ENCODE measurements around the gene RELB.

The RELB gene

GRCh38 chr19:45049073-45049736, 47.9 kb downstream of the RELB start:
- Histone ChIP-seq H3K27ac (ENCODE audit: low read length) (peak overlapping the region; percentile 77), H3F3A (ENCODE audit: insufficient read depth, low read length) (peaks cover 44% of the 10 kb centered on the region), H3K9ac (ENCODE audit: low read length) (peak overlapping the region; percentile 53), H3K4me1 (ENCODE audit: low read length) (peaks cover 48% of the 10 kb centered on the region), H3K27me3 (replicated peaks; ENCODE audit: insufficient read depth, low read length) (no peaks in the 10 kb centered on the region), H3K9me3 (replicated peaks; ENCODE audit: insufficient read depth, low read length) (no peaks in the 10 kb centered on the region), H3K36me3 (replicated peaks; ENCODE audit: insufficient read depth, low read length) (peaks cover 13% of the 10 kb centered on the region), H3K4me3 (ENCODE audit: low read length) (peak overlapping the region; percentile 29; the same call in 1 of the 2 replicates), H3K4me2 (ENCODE audit: low read depth, low read length) (peak overlapping the region; percentile 78), H2AFZ (ENCODE audit: low read length) (no peak overlapping the region), H3K79me2 (ENCODE audit: low read length) (peaks cover 88% of the 10 kb centered on the region), H4K20me1 (ENCODE audit: insufficient read depth, low read length) (no peaks in the 10 kb centered on the region), H3K9me2 (replicated peaks; ENCODE audit: insufficient read depth, low read length) (no peaks in the 10 kb centered on the region)
- peak; percentile 77 for DNase-seq
- TF ChIP-seq EZH2phosphoT487 (IDR thresholded peaks at IDR 0.05; ENCODE audit: low read length) = no peak
- TF ChIP-seq CTCF (IDR thresholded peaks at IDR 0.05; ENCODE audit: low read length) = peak; percentile 27

DNA sequence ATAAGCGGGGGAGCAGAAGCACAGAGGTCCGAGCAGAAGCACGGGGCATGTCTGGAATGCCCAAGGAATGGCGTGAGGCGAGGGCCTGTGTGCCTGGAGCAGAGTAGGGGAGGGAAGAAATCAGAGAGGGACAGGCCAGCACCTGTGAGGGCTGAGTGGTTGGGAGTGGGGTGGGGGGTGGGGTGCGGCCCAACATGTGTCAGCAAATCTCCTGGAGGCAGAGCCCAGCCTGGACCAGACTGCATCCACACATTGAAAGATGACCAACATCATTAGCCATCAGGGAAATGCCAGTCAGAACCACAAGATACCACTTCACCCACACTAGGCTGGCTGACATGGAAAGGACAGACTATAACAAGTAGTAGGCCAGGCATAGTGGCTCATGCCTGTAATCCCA, 48.8 kb downstream of the RELB start:
- Histone ChIP-seq H2AFZ (ENCODE audit: low read length) (no peak overlapping the region), H3K4me3 (ENCODE audit: low read length) (no peak overlapping the region), H3K27ac (ENCODE audit: low read length) (peak overlapping the region; percentile 77; the same call in 1 of the 2 replicates), H3K9me2 (replicated peaks; ENCODE audit: insufficient read depth, low read length) (no peaks in the 10 kb centered on the region), H3K36me3 (replicated peaks; ENCODE audit: insufficient read depth, low read length) (peaks cover 13% of the 10 kb centered on the region), H4K20me1 (ENCODE audit: insufficient read depth, low read length) (no peaks in the 10 kb centered on the region), H3K4me2 (ENCODE audit: low read depth, low read length) (peak overlapping the region; percentile 78), H3K27me3 (replicated peaks; ENCODE audit: insufficient read depth, low read length) (no peaks in the 10 kb centered on the region), H3K4me1 (ENCODE audit: low read length) (peaks cover 40% of the 10 kb centered on the region), H3K9ac (ENCODE audit: low read length) (peak overlapping the region; percentile 26), H3K9me3 (replicated peaks; ENCODE audit: insufficient read depth, low read length) (no peaks in the 10 kb centered on the region), H3K79me2 (ENCODE audit: low read length) (peaks cover 88% of the 10 kb centered on the region), H3F3A (ENCODE audit: insufficient read depth, low read length) (peaks cover 40% of the 10 kb centered on the region)
- no peak for TF ChIP-seq CTCF (IDR thresholded peaks at IDR 0.05; ENCODE audit: low read length)
- no peak for TF ChIP-seq EZH2 (optimal IDR thresholded peaks at IDR 0.05; ENCODE audit: low read depth, low read length)
- TF ChIP-seq EZH2phosphoT487 (IDR thresholded peaks at IDR 0.05; ENCODE audit: low read length) = no peak
- DNase-seq = no peak

DNA sequence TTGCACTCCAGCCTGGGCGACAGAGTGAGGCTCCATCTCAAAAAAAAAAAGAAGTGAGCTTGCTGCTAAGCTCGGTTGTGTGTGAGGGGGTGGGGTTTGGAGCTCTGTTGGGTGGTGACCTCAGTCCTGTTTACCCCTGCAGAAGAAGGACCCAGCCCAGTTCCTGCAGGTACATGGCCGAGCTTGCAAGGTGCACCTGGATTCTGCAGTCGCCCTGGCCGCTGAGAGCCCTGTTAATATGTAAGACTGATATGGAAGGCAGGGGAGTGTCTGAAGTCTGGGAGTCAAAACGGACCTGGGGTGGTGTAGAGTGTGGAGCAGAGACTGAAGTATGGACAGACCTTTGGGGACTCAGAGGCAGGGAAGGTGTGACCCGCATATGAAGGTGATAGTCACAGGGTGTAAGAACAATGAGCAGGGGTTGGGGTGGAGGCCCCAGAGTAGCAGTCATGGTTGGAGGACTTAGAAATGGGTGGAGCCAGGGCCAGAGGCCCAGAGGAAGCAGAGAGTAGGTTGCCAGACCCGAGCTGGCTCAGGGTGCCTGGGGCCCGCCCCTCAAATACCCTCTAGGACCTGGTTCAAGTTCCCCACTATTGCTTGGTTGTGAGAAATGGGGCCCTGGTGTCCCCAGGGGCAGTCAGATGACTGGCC, 50.8 kb downstream of the RELB start:
- no peaks in the 10 kb centered on the region for H3K27me3 ChIP-seq (replicated peaks; ENCODE audit: insufficient read depth, low read length)
- DNase-seq = no peak
- H3K4me3 ChIP-seq (ENCODE audit: low read length) = no peak overlapping the region
- no peak overlapping the region for H3K9ac ChIP-seq (ENCODE audit: low read length)
- H2AFZ ChIP-seq (ENCODE audit: low read length) = no peak overlapping the region
- peaks cover 7% of the 10 kb centered on the region for H3K36me3 ChIP-seq (replicated peaks; ENCODE audit: insufficient read depth, low read length)
- H3K27ac ChIP-seq (ENCODE audit: low read length) = no peak overlapping the region
- H3K4me1 ChIP-seq (ENCODE audit: low read length) = peaks cover 26% of the 10 kb centered on the region
- H4K20me1 ChIP-seq (ENCODE audit: insufficient read depth, low read length) = no peaks in the 10 kb centered on the region
- TF ChIP-seq EZH2phosphoT487 (IDR thresholded peaks at IDR 0.05; ENCODE audit: low read length) (no peak), EZH2 (optimal IDR thresholded peaks at IDR 0.05; ENCODE audit: low read depth, low read length) (no peak), CTCF (IDR thresholded peaks at IDR 0.05; ENCODE audit: low read length) (no peak)
- peaks cover 82% of the 10 kb centered on the region for H3K79me2 ChIP-seq (ENCODE audit: low read length)
- H3K9me3 ChIP-seq (replicated peaks; ENCODE audit: insufficient read depth, low read length) = no peaks in the 10 kb centered on the region
- no peaks in the 10 kb centered on the region for H3K9me2 ChIP-seq (replicated peaks; ENCODE audit: insufficient read depth, low read length)
- no peak overlapping the region for H3K4me2 ChIP-seq (ENCODE audit: low read depth, low read length)
- H3F3A ChIP-seq (ENCODE audit: insufficient read depth, low read length) = peaks cover 23% of the 10 kb centered on the region
